Activated T-cell treated with anti-CD3 and anti-CD28 coated beads, Interleukin-2, amount 50 U/mL, for 24 hours (primary cell): ENCODE data around the gene PSAP.
A peak's percentile ranks its signal among the peaks of the same experiment; 100 is the strongest.

Experiments used
- DNase-seq: peaks from one replicate; pipeline ENCODE4 v3.0.0-alpha.2; 2020
- H3K27ac Mint-ChIP-seq: 2 replicates; pipeline ENCODE4 v1.8.0; 2020; ENCODE audit warnings: mild to moderate bottlenecking, mixed read lengths
- H3K27me3 Mint-ChIP-seq: 2 replicates; pipeline ENCODE4 v1.8.0; 2020; ENCODE audit warnings: mixed read lengths
- H3K36me3 Mint-ChIP-seq: 2 replicates; pipeline ENCODE4 v1.8.0; 2020; ENCODE audit warnings: low read depth, mixed read lengths
- H3K4me1 Mint-ChIP-seq: 2 replicates; pipeline ENCODE4 v1.8.0; 2020; ENCODE audit warnings: low read depth, mixed read lengths
- H3K4me3 Mint-ChIP-seq: 2 replicates; pipeline ENCODE4 v1.8.0; 2020; ENCODE audit warnings: mild to moderate bottlenecking, moderate library complexity, mixed read lengths
- H3K9me3 Mint-ChIP-seq: 2 replicates; pipeline ENCODE4 v1.8.0; 2020; ENCODE audit warnings: mixed read lengths

Gene PSAP

DNA sequence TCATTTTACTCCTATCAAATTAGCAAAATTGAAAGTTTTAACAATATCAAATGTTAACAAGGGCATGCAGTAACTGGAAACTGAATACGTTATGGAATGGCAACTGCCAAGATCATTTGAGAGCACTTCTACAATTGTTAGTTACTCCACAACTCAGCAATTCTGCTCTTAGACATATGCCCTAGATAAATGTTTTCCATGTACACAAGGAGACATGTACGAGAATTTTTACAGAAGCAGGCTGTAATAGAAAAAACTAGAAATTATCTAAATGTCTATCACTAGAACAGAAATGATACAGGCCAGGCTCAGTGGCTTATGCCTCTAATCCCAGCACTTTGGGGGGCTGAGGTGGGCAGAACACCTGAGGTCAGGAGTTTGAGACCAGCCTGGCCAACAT, 7.0 kb downstream of the PSAP start:
- H3K9me3 Mint-ChIP-seq, result no peaks in the 10 kb centered on the region
- no peaks in the 10 kb centered on the region for H3K27me3 Mint-ChIP-seq
- H3K27ac Mint-ChIP-seq, result no peak overlapping the region
- H3K4me1 Mint-ChIP-seq, result peaks cover 72% of the 10 kb centered on the region
- no peaks in the 10 kb centered on the region for H3K36me3 Mint-ChIP-seq
- H3K4me3 Mint-ChIP-seq, result no peak overlapping the region
- no peak for DNase-seq

- no peak for DNase-seq
- H3K27me3 Mint-ChIP-seq, result no peaks in the 10 kb centered on the region
- H3K36me3 Mint-ChIP-seq, result no peaks in the 10 kb centered on the region
- H3K9me3 Mint-ChIP-seq, result no peaks in the 10 kb centered on the region
- H3K27ac Mint-ChIP-seq, result no peak overlapping the region
- no peak overlapping the region for H3K4me3 Mint-ChIP-seq
- peaks cover 72% of the 10 kb centered on the region for H3K4me1 Mint-ChIP-seq
Measured at GRCh38 chr10:71842856-71843686, 8.0 kb downstream of the PSAP start.

- H3K4me1 Mint-ChIP-seq, result peaks cover 72% of the 10 kb centered on the region
- no peak for DNase-seq
- H3K27ac Mint-ChIP-seq, result no peak overlapping the region
- H3K9me3 Mint-ChIP-seq, result no peaks in the 10 kb centered on the region
- no peak overlapping the region for H3K4me3 Mint-ChIP-seq
- H3K27me3 Mint-ChIP-seq, result no peaks in the 10 kb centered on the region
- peaks cover 3% of the 10 kb centered on the region for H3K36me3 Mint-ChIP-seq
Measured at GRCh38 chr10:71842422-71842821, 8.6 kb downstream of the PSAP start.

DNA sequence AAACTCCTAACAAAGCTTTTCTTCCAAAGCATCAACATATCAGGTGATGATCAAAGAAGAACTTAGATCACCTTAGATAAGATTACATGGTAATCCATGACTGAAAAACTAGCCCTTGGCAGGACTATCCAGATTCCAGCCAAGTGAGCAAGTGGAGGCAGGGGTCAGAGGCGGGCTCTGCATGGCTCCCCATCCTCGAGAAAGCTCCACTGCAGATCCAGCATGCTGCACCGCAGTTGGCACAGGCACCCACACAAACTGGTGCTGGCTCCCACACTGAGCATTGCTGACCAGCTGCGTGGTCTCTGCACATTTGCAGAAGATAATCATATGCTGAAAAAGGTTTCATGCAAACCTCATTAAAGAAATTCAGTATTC, 10.1 kb downstream of the PSAP start:
- Mint-ChIP-seq H3K4me3 (no peak overlapping the region), H3K27me3 (no peaks in the 10 kb centered on the region), H3K27ac (no peak overlapping the region), H3K9me3 (no peaks in the 10 kb centered on the region), H3K4me1 (peaks cover 80% of the 10 kb centered on the region), H3K36me3 (peaks cover 3% of the 10 kb centered on the region)
- no peak for DNase-seq

- no peaks in the 10 kb centered on the region for H3K27me3 Mint-ChIP-seq
- H3K4me3 Mint-ChIP-seq, result no peak overlapping the region
- H3K27ac Mint-ChIP-seq, result no peak overlapping the region
- no peaks in the 10 kb centered on the region for H3K9me3 Mint-ChIP-seq
- peaks cover 77% of the 10 kb centered on the region for H3K4me1 Mint-ChIP-seq
- peaks cover 3% of the 10 kb centered on the region for H3K36me3 Mint-ChIP-seq
- no peak for DNase-seq
Measured at GRCh38 chr10:71840177-71840957, 10.7 kb downstream of the PSAP start.

DNA sequence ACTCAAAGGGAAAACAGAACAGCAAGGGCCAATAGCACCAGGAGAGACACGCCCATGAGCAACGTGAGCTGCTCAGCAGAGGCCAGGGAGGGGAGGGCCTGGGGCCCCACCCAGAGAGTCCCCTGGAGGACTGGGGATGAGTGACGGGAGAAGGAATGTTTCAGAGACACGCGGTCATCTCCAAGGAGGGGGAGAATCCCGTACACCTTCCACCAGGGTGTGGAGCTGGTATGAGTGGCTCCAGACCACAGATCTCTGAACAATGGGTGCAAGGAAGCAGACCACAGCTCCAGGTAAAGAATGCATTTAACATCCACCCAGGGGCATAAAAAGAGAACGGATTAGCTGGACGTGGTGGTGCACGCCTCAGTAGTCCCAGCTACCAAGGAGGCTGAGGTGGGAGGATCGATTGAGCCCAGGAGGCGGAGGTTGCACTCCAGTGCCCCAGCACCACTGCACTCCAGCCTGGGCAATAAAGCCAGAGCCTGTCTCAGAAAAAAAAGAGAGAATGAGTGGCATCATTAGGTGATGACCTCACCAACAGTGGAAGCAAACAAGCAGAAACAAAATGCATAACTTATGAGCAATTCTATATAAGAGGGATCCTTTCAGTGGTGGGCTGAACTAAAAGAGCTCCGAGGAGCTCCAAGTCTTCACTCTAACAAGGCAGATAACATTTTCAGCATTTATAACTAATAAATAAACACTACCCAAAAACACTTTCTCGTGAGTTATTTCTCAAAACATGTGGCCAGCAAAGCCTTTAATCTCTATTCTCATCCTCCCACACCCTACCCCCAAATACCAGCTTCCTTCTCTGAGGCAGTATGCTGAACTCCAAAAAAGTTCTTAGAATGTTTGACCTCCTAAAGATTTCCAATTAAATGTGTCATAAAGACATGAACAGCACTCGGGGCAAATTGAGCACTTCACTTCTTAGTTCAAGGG, 12.5 kb downstream of the PSAP start:
- DNase-seq, result no peak
- H3K9me3 Mint-ChIP-seq, result no peaks in the 10 kb centered on the region
- no peak overlapping the region for H3K27ac Mint-ChIP-seq
- H3K36me3 Mint-ChIP-seq, result peaks cover 14% of the 10 kb centered on the region
- no peak overlapping the region for H3K4me3 Mint-ChIP-seq
- H3K27me3 Mint-ChIP-seq, result no peaks in the 10 kb centered on the region
- peaks cover 69% of the 10 kb centered on the region for H3K4me1 Mint-ChIP-seq

DNA sequence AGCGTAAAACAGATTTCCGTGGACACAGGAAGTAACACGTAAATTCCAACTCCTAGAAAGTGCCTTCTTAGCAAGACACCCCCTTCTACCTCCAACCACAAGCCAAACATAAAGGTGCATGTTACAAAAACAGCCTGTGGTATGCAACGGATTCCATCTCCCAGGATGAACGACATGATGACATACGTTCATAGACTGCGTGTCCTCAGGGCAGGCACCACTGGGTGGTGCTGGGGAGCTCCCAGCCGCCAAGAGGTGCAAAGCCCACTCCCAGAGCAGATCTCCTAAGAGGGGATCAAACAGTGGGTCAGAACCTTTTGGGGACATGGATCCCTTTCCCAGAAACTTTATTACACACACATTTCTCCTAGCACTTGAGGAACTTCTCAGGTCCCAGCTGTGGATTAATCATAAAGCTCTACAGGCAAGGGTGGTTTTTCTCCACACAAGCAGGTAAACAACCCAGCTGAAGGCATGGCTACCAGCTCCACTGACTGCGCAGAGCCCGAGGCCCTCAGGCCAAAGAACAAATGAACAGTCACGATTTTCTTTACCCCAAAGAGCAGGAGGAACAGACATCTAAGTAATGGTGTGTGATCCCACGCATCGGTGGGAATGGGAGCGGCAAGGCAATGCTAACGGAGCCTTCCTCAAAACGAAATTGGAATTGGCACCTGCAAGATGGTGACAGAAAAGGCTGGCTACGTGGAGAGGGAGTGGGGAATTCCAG, 13.8 kb downstream of the PSAP start:
- H3K4me3 Mint-ChIP-seq, result no peak overlapping the region
- no peak for DNase-seq
- H3K36me3 Mint-ChIP-seq, result peaks cover 24% of the 10 kb centered on the region
- peak overlapping the region; percentile 27 for H3K27ac Mint-ChIP-seq
- H3K27me3 Mint-ChIP-seq, result no peaks in the 10 kb centered on the region
- no peaks in the 10 kb centered on the region for H3K9me3 Mint-ChIP-seq
- H3K4me1 Mint-ChIP-seq, result peaks cover 66% of the 10 kb centered on the region

- no peak overlapping the region for H3K4me3 Mint-ChIP-seq
- H3K9me3 Mint-ChIP-seq, result no peaks in the 10 kb centered on the region
- peak overlapping the region; percentile 83 for H3K27ac Mint-ChIP-seq
- DNase-seq, result no peak
- H3K27me3 Mint-ChIP-seq, result no peaks in the 10 kb centered on the region
- H3K36me3 Mint-ChIP-seq, result peaks cover 30% of the 10 kb centered on the region
- H3K4me1 Mint-ChIP-seq, result peaks cover 65% of the 10 kb centered on the region
Measured at GRCh38 chr10:71836596-71836974, 14.5 kb downstream of the PSAP start.

- Mint-ChIP-seq H3K4me3 (no peak overlapping the region), H3K27ac (peak overlapping the region; percentile 83), H3K9me3 (no peaks in the 10 kb centered on the region), H3K27me3 (no peaks in the 10 kb centered on the region), H3K36me3 (peaks cover 36% of the 10 kb centered on the region), H3K4me1 (peaks cover 62% of the 10 kb centered on the region)
- DNase-seq, result no peak
Measured at GRCh38 chr10:71835671-71836595, 15.1 kb downstream of the PSAP start.

GRCh38 chr10:71834343-71834674, 16.7 kb downstream of the PSAP start:
- peaks cover 51% of the 10 kb centered on the region for H3K36me3 Mint-ChIP-seq
- DNase-seq, result no peak
- H3K4me1 Mint-ChIP-seq, result peaks cover 50% of the 10 kb centered on the region
- no peak overlapping the region for H3K4me3 Mint-ChIP-seq
- no peaks in the 10 kb centered on the region for H3K27me3 Mint-ChIP-seq
- H3K27ac Mint-ChIP-seq, result no peak overlapping the region
- H3K9me3 Mint-ChIP-seq, result no peaks in the 10 kb centered on the region

DNA sequence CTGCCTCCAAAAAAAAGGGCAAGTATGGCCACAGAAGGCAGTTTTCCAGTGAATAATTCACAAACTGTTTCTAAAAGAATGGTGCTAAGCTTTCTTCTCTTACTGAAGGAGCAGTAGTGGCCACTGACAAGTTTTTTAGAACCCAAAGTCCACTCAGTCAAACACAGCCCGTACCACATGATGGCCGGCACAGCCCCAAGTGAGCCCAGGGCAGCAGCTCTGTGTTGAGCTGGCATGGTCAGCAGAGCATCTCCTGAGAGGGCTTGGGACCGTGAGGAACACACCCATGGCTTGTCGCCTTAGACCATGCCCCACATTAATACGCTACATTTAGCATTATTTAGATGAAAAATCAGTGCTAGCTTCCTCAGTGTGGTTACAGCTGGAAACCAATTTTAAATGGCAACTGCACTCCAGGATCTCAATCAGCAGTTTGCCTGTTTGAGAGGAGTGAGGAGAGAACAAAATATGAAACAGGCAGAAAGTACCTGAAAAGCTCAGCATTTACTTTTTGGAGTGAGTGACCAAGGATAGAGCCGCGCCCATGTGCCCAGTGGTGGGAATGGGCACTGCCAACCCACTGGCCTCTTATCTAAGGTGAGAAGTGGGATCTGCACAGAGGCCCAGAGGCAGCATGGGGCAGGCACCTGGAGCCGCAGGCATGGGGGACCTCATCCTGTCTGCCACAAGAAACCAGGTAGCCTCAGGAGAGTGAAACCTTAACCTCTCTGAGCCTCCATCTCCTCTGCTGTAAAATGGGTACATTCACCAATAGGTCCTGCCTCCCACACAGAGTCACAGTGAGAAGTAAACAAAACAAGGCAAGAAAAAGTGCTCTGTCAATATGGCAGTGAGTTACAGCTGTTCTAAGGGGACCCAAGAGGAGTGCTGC, 17.4 kb downstream of the PSAP start:
- no peak overlapping the region for H3K4me3 Mint-ChIP-seq
- no peaks in the 10 kb centered on the region for H3K27me3 Mint-ChIP-seq
- H3K36me3 Mint-ChIP-seq, result peaks cover 58% of the 10 kb centered on the region
- H3K4me1 Mint-ChIP-seq, result peaks cover 46% of the 10 kb centered on the region
- peak overlapping the region; percentile 32 for H3K27ac Mint-ChIP-seq
- no peak for DNase-seq
- no peaks in the 10 kb centered on the region for H3K9me3 Mint-ChIP-seq

DNA sequence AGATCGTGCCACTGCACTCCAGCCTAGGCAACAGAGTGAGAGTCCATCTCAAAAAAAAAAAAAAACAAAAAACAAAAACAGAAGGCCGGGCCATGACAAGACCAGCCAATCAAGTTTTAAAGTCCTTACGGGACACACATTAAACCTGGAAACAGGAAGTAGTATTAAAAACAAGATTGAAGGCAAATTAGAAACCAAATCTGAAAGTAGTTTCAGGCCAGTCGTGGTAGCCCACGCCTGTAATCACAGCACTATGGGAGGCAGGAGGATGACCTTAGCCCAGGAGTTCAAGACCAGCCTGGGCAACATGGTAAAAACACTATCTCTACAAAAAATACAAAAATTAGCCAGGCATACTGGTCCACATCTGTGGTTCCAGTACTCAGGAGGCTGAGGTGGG, 18.1 kb downstream of the PSAP start:
- no peaks in the 10 kb centered on the region for H3K9me3 Mint-ChIP-seq
- H3K27me3 Mint-ChIP-seq, result no peaks in the 10 kb centered on the region
- H3K4me1 Mint-ChIP-seq, result peaks cover 38% of the 10 kb centered on the region
- DNase-seq, result no peak
- peak overlapping the region; percentile 32 for H3K27ac Mint-ChIP-seq
- H3K36me3 Mint-ChIP-seq, result peaks cover 63% of the 10 kb centered on the region
- H3K4me3 Mint-ChIP-seq, result no peak overlapping the region
